Posterior cingulate gyrus (tissue), 11 donors: ENCODE results near the gene PLD1.
A peak's percentile ranks its signal among the peaks of the same experiment; 100 is the strongest.

Experiments used
- DNase-seq, 10 donors: peaks; one replicate each; pipeline versions ENCODE4 v3.0.0 to v3.0.0-alpha.2; 2020 to 2021; ENCODE audit warnings: mixed read lengths in 3 of 10
- intact Hi-C: fragments of 100-400 bp; cut with DNase I; formaldehyde crosslinking; loops from one replicate; pipeline ENCODE4 v1.15.1; 2023

The PLD1 gene

DNA sequence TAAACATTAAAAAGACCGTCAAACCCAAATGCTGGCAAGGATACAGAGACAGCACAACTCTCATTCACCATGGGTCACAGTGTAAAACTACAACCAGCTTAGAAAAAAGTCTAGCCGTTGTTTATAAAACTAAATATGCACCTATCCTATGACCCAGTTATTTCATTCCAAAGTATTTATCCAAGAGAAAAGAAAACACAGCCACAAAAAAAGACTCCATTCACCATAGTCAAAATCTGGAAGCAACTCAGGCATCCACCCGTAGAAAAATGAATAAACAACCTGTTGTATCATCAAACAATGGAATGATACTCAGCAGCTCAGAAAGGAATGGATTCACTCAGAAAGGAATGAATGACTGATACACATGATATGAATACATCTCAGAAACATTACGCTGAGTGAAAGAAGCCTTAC lies 28.6 kb downstream of the PLD1 start:
- intact Hi-C loops, result no loop called here

DNA sequence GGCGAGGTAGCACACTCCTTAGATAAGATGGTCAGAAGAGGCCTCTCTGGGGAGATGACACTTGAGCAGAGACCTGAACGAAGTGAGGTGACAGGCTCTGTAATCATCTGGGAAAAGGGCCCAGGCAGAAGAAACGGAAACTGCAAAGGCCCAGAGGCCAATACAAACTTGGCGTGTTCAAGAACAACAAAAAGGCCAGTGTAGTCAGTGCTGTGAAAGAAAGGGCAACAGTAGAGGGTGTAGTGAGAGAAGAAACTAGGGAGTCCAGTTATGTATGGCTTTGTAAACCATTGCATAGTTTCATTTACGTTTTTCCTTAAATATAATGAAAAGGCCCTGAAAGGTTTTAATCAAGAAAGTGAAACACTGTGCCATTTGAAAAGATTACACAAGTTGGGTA lies 31.8 kb downstream of the PLD1 start:
- intact Hi-C loops, result loop anchor here (5.0 kb wide), 1 partner anchor 54 kb away; no protein-coding TSS in a partner anchor
- DNase-seq, result no peak

More for the DNA sequence above, 28.6 kb downstream of the PLD1 start:
- DNase-seq, result no peak

DNA sequence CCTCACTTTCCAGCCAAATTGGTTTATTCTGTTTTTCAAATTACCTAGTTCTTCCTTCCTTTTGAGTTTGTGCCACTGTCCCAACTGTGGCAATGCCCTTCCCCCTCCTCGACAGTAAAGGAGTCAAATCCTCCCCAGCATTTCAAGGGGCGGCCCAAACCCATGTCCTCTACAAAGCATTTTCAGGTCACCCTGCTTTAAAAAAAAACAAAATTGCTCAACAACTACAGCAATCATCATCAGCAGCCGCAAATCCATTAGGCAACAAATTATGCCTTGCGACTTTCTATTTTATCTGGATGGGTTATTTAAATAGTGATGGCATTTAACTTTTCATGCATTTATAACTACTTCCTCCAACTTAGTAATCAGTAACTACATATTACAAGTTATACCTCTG lies 32.7 kb downstream of the PLD1 start:
- intact Hi-C loops, result loop anchor here (5.0 kb wide), 1 partner anchor 55 kb away; no protein-coding TSS in a partner anchor
- DNase-seq, result no peak

DNA sequence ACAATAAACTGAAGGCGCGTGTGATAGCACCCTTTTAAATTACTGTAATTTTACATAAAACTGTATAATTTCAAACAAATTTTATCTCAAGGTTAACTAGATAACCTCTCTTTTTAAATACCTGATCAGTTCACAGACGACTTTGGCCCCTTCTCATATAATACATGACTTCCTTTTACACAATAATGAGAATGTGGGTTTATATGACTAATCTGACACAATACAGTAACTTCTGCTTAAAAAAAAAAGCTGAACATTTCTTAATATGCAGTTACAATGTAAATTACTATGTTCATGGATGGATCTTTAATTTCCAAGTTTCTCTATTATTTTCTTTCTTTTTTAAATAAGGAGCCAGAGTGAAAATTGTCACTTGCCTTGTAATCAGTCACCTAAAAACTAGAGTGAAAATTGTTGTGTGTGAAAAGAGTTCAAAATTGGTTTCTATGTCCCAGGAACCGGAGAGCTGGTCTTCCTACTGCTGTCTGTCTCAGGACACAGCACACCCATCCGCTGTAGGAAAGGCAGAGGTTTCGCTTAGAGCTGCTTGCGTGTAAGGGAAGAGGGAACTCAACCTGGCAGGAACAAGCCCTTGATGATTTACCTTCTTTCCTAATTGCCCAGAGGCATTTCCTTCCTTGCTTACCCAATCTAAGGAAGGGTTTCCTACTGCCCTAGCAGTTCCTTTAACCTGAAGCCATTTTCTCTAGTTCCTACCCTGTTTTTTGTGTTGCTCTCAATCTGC lies 33.3 kb downstream of the PLD1 start:
- no peak for DNase-seq
- intact Hi-C loops, result loop anchor here (5.0 kb wide), 1 partner anchor 55 kb away; no protein-coding TSS in a partner anchor

DNA sequence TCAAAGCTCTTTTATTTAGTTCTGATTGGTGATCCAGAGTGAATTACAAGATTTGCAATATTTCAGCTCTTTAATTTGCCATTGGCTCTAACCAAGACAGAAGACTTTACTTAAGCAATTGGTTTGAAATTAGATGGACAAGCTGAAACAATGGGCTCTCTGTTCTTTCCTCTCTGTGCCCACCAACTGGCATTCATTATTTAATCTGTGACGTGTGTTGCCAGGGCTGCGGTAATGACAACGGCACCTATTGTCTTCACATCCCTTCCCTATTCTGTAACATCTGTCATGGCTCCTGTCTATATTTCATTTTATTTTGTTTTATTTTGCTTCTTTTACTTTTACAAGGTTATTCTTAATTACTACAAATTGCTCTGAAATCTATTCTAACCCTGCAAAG lies 33.9 kb downstream of the PLD1 start:
- intact Hi-C loops, result loop anchor here (5.0 kb wide), 1 partner anchor 56 kb away; no protein-coding TSS in a partner anchor

DNA sequence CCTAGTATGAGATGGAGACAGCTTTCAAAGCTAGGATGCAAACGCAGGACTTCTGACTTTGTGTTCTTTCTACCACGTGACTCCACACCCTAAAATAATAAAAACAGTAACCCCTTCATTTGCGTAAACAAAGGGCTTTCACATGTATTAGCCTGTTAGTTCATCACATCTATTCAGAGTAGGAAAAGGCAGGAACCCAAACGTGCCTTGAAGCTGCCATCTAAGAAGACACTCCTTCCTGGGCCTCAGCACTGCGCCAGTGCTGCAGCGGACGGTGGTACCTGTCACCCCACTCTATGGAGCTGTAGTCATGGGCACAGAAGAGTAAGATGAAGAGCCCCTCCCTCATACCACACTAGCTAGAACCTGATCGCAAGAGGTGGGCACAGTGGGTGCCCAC lies 34.3 kb downstream of the PLD1 start:
- no peak for DNase-seq
- intact Hi-C loops, result loop anchor here (5.0 kb wide), 1 partner anchor 56 kb away; no protein-coding TSS in a partner anchor

More for the DNA sequence above, 33.9 kb downstream of the PLD1 start:
- peak in 5 of 10 donors; percentile 34 to 90 (median 53) for DNase-seq

DNA sequence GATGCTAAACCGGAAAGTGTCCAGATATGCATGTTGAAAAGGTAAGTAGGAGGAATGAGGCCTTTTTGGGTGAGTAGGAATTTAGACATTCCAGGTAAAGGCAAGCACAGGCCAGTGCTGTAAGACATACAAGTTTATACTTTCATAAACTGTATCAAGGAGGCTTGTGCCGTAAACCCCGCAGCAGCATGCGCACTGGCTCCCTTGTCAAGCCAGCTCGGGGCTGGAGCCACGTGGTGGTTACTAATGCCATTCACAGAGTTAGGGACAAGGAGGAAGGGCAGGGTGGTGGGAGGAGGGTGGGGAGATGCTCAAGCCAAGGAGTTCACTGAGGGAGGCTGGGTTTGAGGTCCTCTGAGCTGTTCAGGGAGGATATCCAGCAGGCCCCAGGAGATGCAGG lies 35.8 kb downstream of the PLD1 start:
- intact Hi-C loops, result no loop called here
- peak in 8 of 10 donors; percentile 52 to 95 (median 77) for DNase-seq

DNA sequence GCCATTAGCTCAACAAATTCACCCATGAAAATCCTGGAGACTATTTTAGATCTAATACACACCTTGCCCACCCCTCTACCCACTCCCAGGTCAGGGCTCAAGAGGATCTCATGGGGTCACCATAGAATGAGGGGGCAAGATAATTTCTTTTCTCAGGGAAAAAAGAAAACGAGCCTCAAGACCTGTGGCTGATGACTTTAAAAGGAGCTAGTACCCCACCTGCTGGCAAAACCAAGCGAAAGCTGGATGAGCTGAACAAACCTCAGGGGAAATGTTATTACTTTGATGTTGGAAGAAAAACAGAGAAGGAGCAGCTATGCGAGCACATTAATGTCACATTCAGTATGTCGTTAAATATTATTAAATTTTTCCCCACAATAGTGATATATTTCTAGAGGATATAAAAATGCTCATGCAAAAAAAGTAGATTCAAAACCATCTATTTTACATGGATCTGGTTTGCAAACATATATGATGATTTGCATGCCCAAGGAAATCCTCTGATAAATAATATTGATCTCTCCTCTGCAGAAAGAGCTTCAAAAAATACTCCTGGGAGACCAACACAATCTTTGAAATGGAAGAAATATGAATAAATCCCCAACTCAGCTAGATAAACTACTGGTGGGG lies 37.7 kb downstream of the PLD1 start:
- peak in 6 of 10 donors; percentile 49 to 92 (median 61) for DNase-seq
- intact Hi-C loops, result loop anchor here (1.0 kb wide), 1 partner anchor 126 kb away; no protein-coding TSS in a partner anchor

DNA sequence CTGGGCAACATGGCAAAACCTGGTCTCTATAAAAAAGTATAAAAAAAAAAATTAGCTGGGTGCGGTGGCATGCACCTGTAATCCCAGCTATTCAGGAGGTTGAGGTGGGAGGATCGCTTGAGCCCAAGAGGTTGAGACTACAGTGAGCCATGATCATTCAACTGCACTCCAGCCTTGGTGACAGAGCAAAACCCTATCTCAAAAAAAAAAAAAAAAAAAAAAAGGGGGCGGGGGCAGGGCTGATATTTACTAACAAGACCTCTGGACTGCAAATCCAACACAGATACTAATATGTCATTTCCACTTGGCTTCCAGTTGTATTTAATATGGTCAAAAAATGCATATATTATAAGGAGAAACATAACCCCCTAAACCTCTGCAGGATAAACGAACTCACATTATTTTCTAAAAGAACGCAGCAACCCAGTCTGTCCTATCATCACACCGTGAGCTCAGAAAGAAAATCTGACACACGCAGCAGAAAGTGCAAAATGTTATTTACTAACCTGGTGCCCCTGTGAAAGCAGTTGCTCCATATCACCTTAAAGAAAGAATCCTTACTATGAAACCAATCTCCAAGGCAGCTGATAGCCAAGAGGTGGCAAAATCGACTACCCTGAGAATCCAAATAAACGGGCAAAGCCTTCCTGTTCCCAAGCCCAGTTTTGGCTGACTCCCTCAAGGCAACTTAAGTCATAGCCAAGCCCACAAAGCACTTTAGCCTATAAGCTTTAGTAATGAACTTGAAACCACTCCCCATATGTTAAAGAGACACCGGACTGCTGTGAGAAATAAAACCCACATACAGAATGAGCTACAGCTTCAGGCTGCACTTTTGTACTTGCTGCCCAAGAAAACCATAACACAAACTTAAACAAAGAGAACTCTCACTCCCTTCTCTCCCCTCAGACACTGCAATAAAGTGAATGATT lies 39.3 kb downstream of the PLD1 start:
- no peak for DNase-seq
- intact Hi-C loops, result no loop called here

DNA sequence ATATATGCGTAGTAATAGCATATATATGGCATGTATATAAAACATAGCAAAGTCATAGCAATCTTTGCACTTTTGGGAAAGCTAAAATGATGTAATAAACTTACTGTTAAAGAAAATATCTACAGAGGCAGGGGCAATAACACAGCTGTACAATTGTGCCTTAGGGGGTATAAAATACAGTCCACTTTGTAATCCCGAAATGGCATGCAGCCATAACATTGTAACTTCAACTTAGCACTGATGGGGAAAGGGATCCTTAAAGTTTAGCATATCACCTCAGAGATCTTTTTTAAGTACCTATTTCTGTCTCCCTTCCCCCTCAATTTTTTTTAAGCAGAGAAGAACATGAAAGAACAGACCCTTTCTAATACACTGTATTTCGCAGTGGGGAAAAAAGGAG lies 40.8 kb downstream of the PLD1 start:
- intact Hi-C loops, result no loop called here
- no peak for DNase-seq

DNA sequence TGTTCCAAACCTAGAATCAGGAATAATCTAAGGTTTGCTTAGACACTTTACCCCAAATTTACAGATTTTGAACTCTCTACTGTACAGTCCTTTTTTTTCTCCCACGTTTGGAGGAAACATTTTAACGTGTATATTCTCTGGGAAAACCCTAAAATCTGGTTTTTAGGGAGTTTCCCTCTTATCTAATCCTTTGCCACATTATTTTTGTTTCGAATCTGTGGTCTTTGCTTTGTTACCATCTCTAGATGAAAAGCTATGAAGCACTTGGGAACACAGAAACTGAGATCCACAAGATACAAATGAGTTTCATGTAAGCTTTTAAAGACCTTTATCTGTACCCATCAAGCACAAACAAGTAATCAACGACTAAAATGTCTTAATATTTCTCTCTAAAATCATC lies 41.3 kb downstream of the PLD1 start:
- intact Hi-C loops, result no loop called here
- DNase-seq, result no peak

DNA sequence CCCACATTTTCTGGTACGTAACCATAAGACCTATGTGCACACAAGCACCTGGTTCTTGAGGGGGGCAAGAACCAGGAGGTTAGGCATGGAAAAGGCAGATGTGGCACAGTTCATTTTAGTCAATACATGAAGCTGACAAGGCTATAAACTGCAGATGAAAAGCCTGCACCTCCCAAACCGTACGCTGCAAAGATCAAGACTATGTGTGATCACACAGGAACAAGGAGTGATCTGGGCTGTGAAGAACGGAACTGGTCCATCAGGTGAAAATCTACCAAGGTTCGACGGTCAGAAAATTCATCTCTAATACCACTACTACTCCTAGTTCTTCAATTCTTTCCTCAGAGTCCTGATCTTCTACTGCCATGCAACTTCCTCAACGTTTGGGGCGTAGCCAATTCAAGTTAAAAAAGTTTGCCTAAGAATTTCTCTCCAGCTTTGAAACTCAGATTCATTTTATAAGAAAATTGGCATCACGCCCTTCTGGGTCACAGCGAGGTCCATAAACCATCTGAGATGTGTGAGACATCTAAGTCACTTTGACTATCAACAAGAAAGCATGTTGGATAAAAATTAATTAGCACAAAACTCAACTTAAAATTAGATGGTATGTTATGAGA lies 41.9 kb downstream of the PLD1 start:
- intact Hi-C loops, result no loop called here

DNA sequence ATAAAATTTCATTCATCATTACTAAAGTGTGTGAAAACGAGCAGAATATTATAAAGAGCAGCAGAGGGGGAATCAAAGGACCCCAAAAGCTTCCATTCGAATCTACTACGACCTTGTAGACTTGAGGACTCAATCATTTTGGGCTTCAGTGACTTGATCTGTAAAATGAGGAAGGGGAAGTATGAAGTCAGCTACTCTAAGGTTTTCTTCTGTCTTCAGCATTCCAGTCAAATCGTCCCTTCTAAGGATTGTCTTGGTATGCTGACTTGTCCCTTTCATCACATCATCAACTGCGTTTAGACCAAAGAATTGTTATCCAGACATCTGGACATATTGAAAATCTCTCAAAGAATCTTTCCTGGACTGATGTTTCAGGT lies 44.8 kb downstream of the PLD1 start:
- intact Hi-C loops, result no loop called here
- no peak for DNase-seq

More for the DNA sequence above, 41.9 kb downstream of the PLD1 start:
- no peak for DNase-seq

DNA sequence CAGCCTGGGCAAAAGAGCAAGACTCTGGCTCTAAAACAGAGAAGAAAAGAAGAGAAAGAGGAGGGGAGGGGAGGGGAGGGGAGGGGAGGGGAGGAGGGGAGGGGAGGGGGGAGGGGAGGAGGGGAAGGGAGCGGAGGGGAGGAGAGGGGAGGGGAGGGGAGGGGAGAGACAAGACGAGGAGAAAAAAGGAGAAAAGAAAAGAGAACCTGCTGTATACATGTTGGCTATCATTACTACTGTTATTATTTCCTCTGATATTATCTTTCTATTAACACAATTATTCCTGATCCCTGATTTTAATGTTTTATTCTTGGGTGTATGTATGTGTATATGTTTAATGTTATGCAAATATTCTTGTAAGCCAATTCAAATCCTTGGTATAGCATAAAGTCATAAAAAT lies 46.9 kb downstream of the PLD1 start:
- no peak for DNase-seq
- intact Hi-C loops, result no loop called here

DNA sequence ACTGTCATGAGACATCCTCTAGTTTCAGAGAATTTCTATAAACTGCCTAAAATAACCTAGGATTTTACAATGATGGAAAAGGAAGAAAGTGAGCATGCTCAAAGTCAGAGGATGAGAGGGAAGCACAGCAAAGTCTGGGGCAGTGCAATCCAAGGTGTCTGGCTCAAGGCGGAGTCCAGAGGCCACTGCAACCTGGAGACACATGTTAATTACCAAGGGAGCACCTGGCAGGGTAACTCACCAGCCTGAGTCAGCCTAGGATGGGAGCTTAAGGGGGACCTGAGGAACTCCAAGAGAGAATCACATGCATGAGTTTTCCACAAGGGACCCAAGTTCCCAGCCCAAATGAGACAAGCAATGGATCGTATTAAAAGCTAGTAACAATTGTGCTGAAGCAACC lies 49.8 kb downstream of the PLD1 start:
- intact Hi-C loops, result no loop called here

DNA sequence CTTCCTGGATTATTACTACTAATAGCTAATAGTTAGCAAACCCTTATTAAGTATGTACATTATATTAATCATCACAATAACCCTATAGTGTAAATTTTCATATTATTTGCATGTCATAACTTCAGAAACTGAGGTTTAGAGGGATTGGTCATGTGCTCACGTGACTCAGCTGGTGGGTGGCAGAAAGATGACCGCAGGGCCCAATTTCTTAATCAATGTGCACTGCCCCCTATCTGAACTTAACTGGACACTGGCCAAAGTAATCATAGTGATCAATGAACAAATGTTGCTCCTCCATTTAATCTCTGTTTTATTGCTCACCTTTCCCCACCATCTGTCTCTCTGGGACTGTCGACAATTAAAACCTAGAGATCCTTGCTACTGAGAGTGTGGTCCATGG lies 52.2 kb downstream of the PLD1 start:
- no peak for DNase-seq
- intact Hi-C loops, result no loop called here

More for the DNA sequence above, 49.8 kb downstream of the PLD1 start:
- DNase-seq, result no peak

DNA sequence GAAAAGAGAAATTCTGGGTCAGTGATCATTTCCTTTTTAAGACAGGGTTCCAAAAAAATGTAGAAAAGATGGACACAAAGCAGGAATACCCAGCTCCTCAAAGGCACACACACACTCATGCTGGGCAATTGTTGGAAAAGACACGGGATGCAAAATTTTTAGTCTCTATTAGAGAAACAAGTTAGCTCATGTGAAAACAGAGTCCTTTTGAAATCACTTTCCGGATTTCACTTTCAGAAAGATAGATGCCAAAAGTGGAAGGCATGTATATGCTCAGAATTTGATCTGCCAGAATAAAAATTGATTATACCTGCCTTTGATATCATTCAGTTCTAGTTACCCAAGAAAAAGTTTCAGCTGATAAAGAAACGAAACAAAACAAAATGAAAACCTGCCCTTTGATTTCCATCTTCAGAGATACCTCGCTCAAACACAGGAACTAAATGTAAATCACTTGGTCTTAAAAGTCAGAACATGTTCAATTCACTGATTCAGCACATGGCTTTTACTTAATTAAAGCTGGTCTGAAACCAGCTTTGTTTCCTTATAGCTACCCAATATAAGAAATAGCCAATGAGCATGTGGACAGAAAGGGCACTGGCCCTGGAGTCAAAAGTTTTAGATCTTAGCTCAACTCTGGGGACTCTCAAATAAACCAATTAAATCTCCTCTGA lies 52.8 kb downstream of the PLD1 start:
- no peak for DNase-seq
- intact Hi-C loops, result no loop called here

DNA sequence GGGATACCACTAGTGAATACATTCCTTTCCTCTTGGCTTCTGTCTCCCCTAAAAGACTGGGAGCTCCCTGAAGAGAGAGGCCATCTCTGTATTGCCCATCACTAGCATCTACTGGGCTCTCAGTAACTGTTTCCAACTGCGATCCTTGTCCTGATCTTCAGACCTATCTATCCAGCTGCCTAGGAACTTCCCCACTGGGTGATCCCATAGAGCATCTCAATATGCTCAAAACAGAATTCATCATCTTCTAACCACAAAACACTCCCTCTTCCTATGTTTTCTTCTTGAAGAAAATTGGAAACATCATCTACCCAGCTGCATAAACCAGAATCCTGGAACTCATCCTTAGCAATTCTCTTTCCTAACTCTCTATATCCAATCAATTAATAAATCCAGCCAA lies 54.6 kb downstream of the PLD1 start:
- DNase-seq, result no peak
- intact Hi-C loops, result no loop called here

DNA sequence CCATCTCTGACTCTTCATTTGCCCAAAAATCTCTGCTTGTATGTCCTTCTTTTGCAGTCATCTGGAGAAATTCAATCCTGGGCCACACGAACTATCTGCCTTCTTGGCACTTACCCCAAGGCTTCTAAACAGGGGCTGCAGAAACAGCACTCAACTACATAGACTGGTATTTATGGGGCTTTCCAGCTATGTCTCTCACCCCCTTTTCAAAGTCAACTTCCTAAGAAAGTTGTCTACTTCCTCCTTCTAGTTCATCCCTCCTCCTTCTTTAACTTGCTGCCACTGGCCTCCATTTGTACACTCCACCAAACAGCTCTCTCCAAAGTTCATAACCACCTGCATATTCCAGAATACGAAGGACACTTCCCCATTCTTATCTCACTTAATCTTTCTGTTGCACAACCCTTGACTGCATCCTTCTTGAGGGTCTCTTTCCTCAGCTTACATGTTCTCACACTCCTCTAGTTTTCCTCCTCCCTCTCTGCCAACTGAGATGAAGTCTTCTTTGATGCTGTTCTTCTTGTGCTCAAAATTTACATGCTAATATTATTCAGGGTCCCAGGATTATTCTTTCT lies 55.2 kb downstream of the PLD1 start:
- no peak for DNase-seq
- intact Hi-C loops, result no loop called here
